22Rv1 (cell line): Measurements from ENCODE around the gene ZSWIM2.

Experiments
- CTCF ChIP-seq: fragments of 450-650 bp; IDR thresholded peaks from 2 replicates; pipeline ENCODE4 v1.5.1; 2017; ENCODE audit warnings: mild to moderate bottlenecking
- ZFX ChIP-seq: fragments of 450-650 bp; IDR thresholded peaks from 2 replicates; pipeline ENCODE4 v1.6.1; 2017; ENCODE audit warnings: antibody characterized with exemption, borderline replicate concordance

GRCh38 chr2:186879312-186879711 lies 30.3 kb upstream of the ZSWIM2 start:
- no peak for TF ChIP-seq CTCF
- no peak for TF ChIP-seq ZFX
